IMR-90 (cell line): Measurements from ENCODE around the gene GALC. TPM values are rescaled to one million over a fixed set of nuclear protein-coding genes. Genes with fewer than 3 reads are reported as not detected.

Experiments
- ATAC-seq: fragments of 200-7000 bp; cut with Tn5 transposase; 2 replicates; pipeline ENCODE4 v1.9.1; 2020; ENCODE audit warnings: low read depth, mild to moderate bottlenecking, moderate library complexity
- BruUV-seq: library from RNA; stranded (reverse); fragments of 400-500 nt; replicated peaks from 2 replicates; lab custom pipeline; 2021; lab: Mats Ljungman, UMichigan
- CTCF ChIA-PET: fragments of 300-600 bp; formaldehyde crosslinking; extraction: SDS; loops from one replicate; lab custom pipeline; 2021; ENCODE audit warnings: antibody characterized with exemption; lab: Yijun Ruan, JAX
- POLR2A ChIA-PET: fragments of 300-600 bp; sonication (Branson Sonifier 250); formaldehyde crosslinking; loops from one replicate; lab custom pipeline; 2022; ENCODE audit warnings: antibody characterized with exemption; ENCODE audit not compliant: unreplicated experiment; lab: Charles Lee
- DNase-seq: peaks from one replicate; pipeline ENCODE4 v3.0.0; 2013
- H2AFZ ChIP-seq: replicated peaks from 2 replicates; pipeline ENCODE3; 2013; ENCODE audit warnings: low read length, mild to moderate bottlenecking; ENCODE audit not compliant: poor library complexity
- H2AK5ac ChIP-seq: 2 replicates; pipeline ENCODE4 v1.6.1; 2013; ENCODE audit warnings: low read depth, low read length, inconsistent platforms
- H2AK9ac ChIP-seq: replicated peaks from 2 replicates; pipeline ENCODE3; 2013; ENCODE audit warnings: mild to moderate bottlenecking, low read depth, low read length, moderate library complexity; ENCODE audit not compliant: poor library complexity
- H2BK120ac ChIP-seq: 2 replicates; pipeline ENCODE4 v1.6.1; 2013; ENCODE audit warnings: low read depth, low read length, inconsistent platforms
- H2BK15ac ChIP-seq: 3 replicates; pipeline ENCODE4 v1.6.1; 2013; ENCODE audit warnings: low read depth, low read length, inconsistent platforms
- H2BK20ac ChIP-seq: 2 replicates; pipeline ENCODE4 v1.6.1; 2013; ENCODE audit warnings: low read depth, mild to moderate bottlenecking, inconsistent platforms, low read length, moderate library complexity
- H2BK5ac ChIP-seq: 2 replicates; pipeline ENCODE4 v1.6.1; 2013; ENCODE audit warnings: mild to moderate bottlenecking, low read depth, low read length, inconsistent platforms; ENCODE audit not compliant: poor library complexity, severe bottlenecking
- H3K14ac ChIP-seq: replicated peaks from 2 replicates; pipeline ENCODE4 v1.6.1; 2013; ENCODE audit warnings: low read depth, low read length, inconsistent platforms
- H3K18ac ChIP-seq: 2 replicates; pipeline ENCODE4 v1.6.1; 2013; ENCODE audit warnings: low read depth, low read length, control low read depth
- H3K23ac ChIP-seq: 2 replicates; pipeline ENCODE4 v1.6.1; 2013; ENCODE audit warnings: low read depth, low read length, inconsistent platforms
- H3K27ac ChIP-seq: 2 replicates; pipeline ENCODE4 v1.5.1; 2013; ENCODE audit warnings: mild to moderate bottlenecking, control low read depth, low read length; ENCODE audit not compliant: insufficient read depth
- H3K27me3 ChIP-seq: 2 replicates; pipeline ENCODE4 v1.6.1; 2013; ENCODE audit warnings: low read length; ENCODE audit not compliant: control insufficient read depth, insufficient read depth
- H3K36me3 ChIP-seq: 2 replicates; pipeline ENCODE4 v1.6.1; 2013; ENCODE audit warnings: low read length, mixed read lengths; ENCODE audit not compliant: control insufficient read depth, insufficient read depth
- H3K4ac ChIP-seq: 2 replicates; pipeline ENCODE4 v1.6.1; 2013; ENCODE audit warnings: low read depth, low read length, inconsistent platforms
- H3K4me1 ChIP-seq: 2 replicates; pipeline ENCODE4 v1.6.1; 2013; ENCODE audit warnings: low read length, mixed read lengths; ENCODE audit not compliant: control insufficient read depth, insufficient read depth
- H3K4me2 ChIP-seq: 2 replicates; pipeline ENCODE4 v1.6.1; 2013; ENCODE audit warnings: low read depth, mild to moderate bottlenecking, control low read depth, low read length, moderate library complexity
- H3K4me3 ChIP-seq: 2 replicates; pipeline ENCODE4 v1.5.1; 2013; ENCODE audit warnings: low read depth, mild to moderate bottlenecking, control low read depth, low read length, moderate library complexity; ENCODE audit not compliant: insufficient read depth
- H3K56ac ChIP-seq: 2 replicates; pipeline ENCODE4 v1.6.1; 2013; ENCODE audit warnings: low read length, inconsistent platforms; ENCODE audit not compliant: insufficient read depth; ENCODE audit errors: extremely low read depth
- H3K79me1 ChIP-seq, 2 experiments: 2 replicates each; pipeline ENCODE4 v1.6.1; 2013; ENCODE audit warnings: low read length in 2 of 2, inconsistent platforms in 1 of 2, low read depth in 1 of 2
- H3K9ac ChIP-seq: 2 replicates; pipeline ENCODE4 v1.6.1; 2013; ENCODE audit warnings: low read depth, low read length, control low read depth
- H3K9me1 ChIP-seq: 2 replicates; pipeline ENCODE4 v1.6.1; 2013; ENCODE audit warnings: low read length, inconsistent platforms; ENCODE audit not compliant: insufficient read depth
- H3K9me3 ChIP-seq: 2 replicates; pipeline ENCODE4 v1.6.1; 2013; ENCODE audit warnings: low read length; ENCODE audit not compliant: control insufficient read depth, insufficient read depth
- H4K20me1 ChIP-seq: 2 replicates; pipeline ENCODE4 v1.6.1; 2013; ENCODE audit warnings: low read length, inconsistent platforms; ENCODE audit not compliant: insufficient read depth
- H4K5ac ChIP-seq: 2 replicates; pipeline ENCODE4 v1.6.1; 2013; ENCODE audit warnings: mild to moderate bottlenecking, low read depth, low read length, control low read depth
- H4K8ac ChIP-seq, 2 experiments: 2 replicates each; pipeline ENCODE4 v1.6.1; 2013; ENCODE audit warnings: low read depth in 2 of 2, low read length in 2 of 2, control low read depth in 1 of 2, inconsistent platforms in 1 of 2
- H4K91ac ChIP-seq: 2 replicates; pipeline ENCODE4 v1.6.1; 2013; ENCODE audit warnings: low read depth, low read length, inconsistent platforms; ENCODE audit not compliant: insufficient read depth
- BHLHE40 ChIP-seq: fragments of 150-350 bp; IDR thresholded peaks from 2 replicates; pipeline ENCODE4 v1.6.1; 2016; ENCODE audit warnings: mild to moderate bottlenecking, low read depth, low read length
- CEBPB ChIP-seq: IDR thresholded peaks from 2 replicates; pipeline ENCODE4 v1.6.1; 2012; ENCODE audit warnings: low read depth, low read length, improper control_type of control experiment
- CHD1 ChIP-seq: IDR thresholded peaks from 2 replicates; pipeline ENCODE4 v1.6.1; 2012; ENCODE audit warnings: low read depth, low read length, improper control_type of control experiment
- CTCF ChIP-seq: conservative IDR thresholded peaks from 2 replicates; pipeline ENCODE4 v1.5.1; 2012; ENCODE audit warnings: mild to moderate bottlenecking, low read depth, low read length, improper control_type of control experiment
- FOS ChIP-seq: fragments of 150-350 bp; IDR thresholded peaks from 2 replicates; pipeline ENCODE4 v1.6.1; 2016; ENCODE audit warnings: low read depth, low read length
- MAFK ChIP-seq: IDR thresholded peaks from 2 replicates; pipeline ENCODE4 v1.6.1; 2012; ENCODE audit warnings: low read depth, low read length, improper control_type of control experiment
- MAZ ChIP-seq: IDR thresholded peaks from 2 replicates; pipeline ENCODE4 v1.6.1; 2012; ENCODE audit warnings: low read depth, mild to moderate bottlenecking, low read length, improper control_type of control experiment, moderate library complexity, borderline replicate concordance
- MXI1 ChIP-seq: IDR thresholded peaks from 2 replicates; pipeline ENCODE4 v1.6.1; 2012; ENCODE audit warnings: low read depth, mild to moderate bottlenecking, low read length, moderate library complexity, borderline replicate concordance
- NFE2L2 ChIP-seq: fragments of 150-350 bp; IDR thresholded peaks from 2 replicates; pipeline ENCODE4 v1.6.1; 2016; ENCODE audit warnings: low read depth, mild to moderate bottlenecking, low read length
- POLR2A ChIP-seq: IDR thresholded peaks from 2 replicates; pipeline ENCODE4 v1.6.1; 2012; ENCODE audit warnings: mild to moderate bottlenecking, low read depth, low read length
- RAD21 ChIP-seq: IDR thresholded peaks from 2 replicates; pipeline ENCODE4 v1.6.1; 2012; ENCODE audit warnings: low read length, improper control_type of control experiment
- RCOR1 ChIP-seq: IDR thresholded peaks from 2 replicates; pipeline ENCODE4 v1.6.1; 2012; ENCODE audit warnings: mild to moderate bottlenecking, low read length, improper control_type of control experiment; ENCODE audit not compliant: insufficient replicate concordance
- RFX5 ChIP-seq: IDR thresholded peaks from 2 replicates; pipeline ENCODE4 v1.8.0; 2012; ENCODE audit warnings: low read depth, mild to moderate bottlenecking, low read length, moderate library complexity
- SMC3 ChIP-seq: fragments of 150-350 bp; IDR thresholded peaks from 2 replicates; pipeline ENCODE4 v1.6.1; 2016; ENCODE audit warnings: low read depth, mild to moderate bottlenecking, antibody characterized with exemption, low read length, moderate library complexity
- USF2 ChIP-seq: fragments of 150-350 bp; IDR thresholded peaks from 2 replicates; pipeline ENCODE4 v1.6.1; 2017; ENCODE audit warnings: mild to moderate bottlenecking, antibody characterized with exemption, low read length, low read depth
- WGBS, 2 experiments: methylation state at CpG; one replicate each; pipeline versions ENCODE4 v1.1.5 to v1.1.7; 2013; ENCODE audit warnings: missing lambda C conversion rate in 2 of 2; ENCODE audit not compliant: insufficient read length in 1 of 2; ENCODE audit errors: extremely low coverage in 2 of 2; 5-methylcytosine and 5-hydroxymethylcytosine counted together
- dilution Hi-C: fragments of 300-500 bp; cut with HindIII; formaldehyde crosslinking; loops from one replicate; pipeline ENCODE4 v1.14.3; 2018; ENCODE audit warnings: low sequenced_read_pairs; ENCODE audit not compliant: unreplicated experiment
- in situ Hi-C: fragments of 300-500 bp; cut with MboI; formaldehyde crosslinking; loops from 3 replicates; pipeline ENCODE4 v1.14.3; 2019; ENCODE audit warnings: low sequenced_read_pairs, inconsistent platforms, mixed read lengths
- intact Hi-C: fragments of 100-400 bp; cut with micrococcal nuclease; formaldehyde crosslinking; loops from 2 replicates; pipeline ENCODE4 v1.10.0; 2022
- polyA plus RNA-seq, 3 experiments: library from polyadenylated mRNA; depleted of rRNA; stranded (reverse); fragments of >200 nt; gene quantifications; 2 replicates each; pipeline ENCODE4 v1.2.3, GENCODE V29; 2012; ENCODE audit warnings: low replicate concordance in 1 of 3
- total RNA-seq: library from RNA; depleted of rRNA; stranded (reverse); fragments of >200 nt; gene quantifications from 2 replicates; pipeline ENCODE4 v1.2.3, GENCODE V29; 2012
- TF ChIP-seq, protein P1 (sequence below): fragments of 150-350 bp; IDR thresholded peaks from 2 replicates; pipeline ENCODE4 v1.6.1; 2016; ENCODE audit warnings: low read depth, mild to moderate bottlenecking, low read length, moderate library complexity, borderline replicate concordance

The GALC gene
- total and polyA plus RNA-seq, 2 of the 4 experiments (the other 2 are of a cell fraction) = 6.3 to 7.9 TPM

DNA sequence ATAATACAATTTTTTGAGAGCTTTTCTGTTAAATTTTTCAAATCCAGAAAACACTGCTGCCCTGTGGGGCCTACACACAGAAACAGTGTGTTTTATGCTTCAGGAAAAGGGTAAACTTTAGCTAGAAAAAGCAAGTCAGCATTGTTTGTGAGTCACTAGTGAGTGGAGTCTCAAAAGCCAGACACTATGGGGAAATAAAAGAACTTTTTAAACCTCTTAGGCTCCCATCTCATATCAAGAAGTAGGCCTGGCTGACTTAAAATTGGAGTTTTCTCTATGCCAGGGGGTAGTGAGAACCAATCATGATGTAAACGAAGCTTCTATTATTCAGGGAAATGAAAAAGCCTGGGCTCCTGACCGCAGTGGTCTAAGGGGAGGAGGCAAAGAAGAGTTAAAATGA is 24.6 kb upstream of the GALC start:
- H3K9me1 ChIP-seq = no peaks in the 10 kb centered on the region
- CTCF ChIA-PET = no interaction called here
- no peak overlapping the region for H2AK9ac ChIP-seq
- intact Hi-C loops = no loop called here
- no peaks in the 10 kb centered on the region; the same call in 1 of the 2 replicates for H3K27me3 ChIP-seq
- no TSS peak for BruUV-seq
- POLR2A ChIA-PET = no interaction called here
- no peak overlapping the region for H2AK5ac ChIP-seq
- dilution Hi-C loops = no loop called here
- in situ Hi-C loops = no loop called here
- no peak for ATAC-seq
- no peak overlapping the region for H2BK20ac ChIP-seq
- no peak for DNase-seq
- H3K23ac ChIP-seq = no peak overlapping the region
- no peak for TF ChIP-seq CHD1
- no peak for TF ChIP-seq MXI1
- TF ChIP-seq RFX5 = no peak
- no peak for TF ChIP-seq POLR2A
- no peak for TF ChIP-seq CTCF
- TF ChIP-seq SMC3 = no peak
- no peak for TF ChIP-seq FOS
- TF ChIP-seq, protein P1, sequence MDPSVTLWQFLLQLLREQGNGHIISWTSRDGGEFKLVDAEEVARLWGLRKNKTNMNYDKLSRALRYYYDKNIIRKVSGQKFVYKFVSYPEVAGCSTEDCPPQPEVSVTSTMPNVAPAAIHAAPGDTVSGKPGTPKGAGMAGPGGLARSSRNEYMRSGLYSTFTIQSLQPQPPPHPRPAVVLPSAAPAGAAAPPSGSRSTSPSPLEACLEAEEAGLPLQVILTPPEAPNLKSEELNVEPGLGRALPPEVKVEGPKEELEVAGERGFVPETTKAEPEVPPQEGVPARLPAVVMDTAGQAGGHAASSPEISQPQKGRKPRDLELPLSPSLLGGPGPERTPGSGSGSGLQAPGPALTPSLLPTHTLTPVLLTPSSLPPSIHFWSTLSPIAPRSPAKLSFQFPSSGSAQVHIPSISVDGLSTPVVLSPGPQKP = no peak
- TF ChIP-seq USF2 = no peak
- no peak for TF ChIP-seq NFE2L2
- TF ChIP-seq BHLHE40 = no peak
- no peak for TF ChIP-seq MAZ
- TF ChIP-seq CEBPB = no peak
- TF ChIP-seq MAFK = no peak
- TF ChIP-seq RAD21 = no peak
- TF ChIP-seq RCOR1 = no peak
- H2BK120ac ChIP-seq = no peak overlapping the region
- no peaks in the 10 kb centered on the region for H4K20me1 ChIP-seq
- H2AFZ ChIP-seq = no peak overlapping the region
- H3K4me2 ChIP-seq = no peak overlapping the region
- no peak overlapping the region for H4K8ac ChIP-seq
- no peak overlapping the region for H2BK5ac ChIP-seq
- H3K4ac ChIP-seq = no peak overlapping the region
- H3K36me3 ChIP-seq = no peaks in the 10 kb centered on the region
- no peaks in the 10 kb centered on the region for H3K4me1 ChIP-seq
- no peak overlapping the region for H2BK15ac ChIP-seq
- WGBS, 2 experiments = no CpG with 5 or more reads among the region's 2 CpGs
- H4K91ac ChIP-seq = no peak overlapping the region
- no peak overlapping the region for H3K27ac ChIP-seq
- no peak overlapping the region for H3K4me3 ChIP-seq
- H3K9me3 ChIP-seq = no peaks in the 10 kb centered on the region
- no peak overlapping the region for H3K14ac ChIP-seq
- H3K79me1 ChIP-seq = no peaks in the 10 kb centered on the region
- no peak overlapping the region for H3K9ac ChIP-seq
- H3K18ac ChIP-seq = no peak overlapping the region
- H4K5ac ChIP-seq = no peak overlapping the region
- no peak overlapping the region for H3K56ac ChIP-seq
